Measurements from ENCODE around the gene GALNT1.
A peak's percentile ranks its signal among the peaks of the same experiment; 100 is the strongest.

GALNT1 gene

GRCh38 chr18:35582899-35583558, 1.5 kb downstream of the GALNT1 start:
- DNase-seq (ENCODE audit: low read depth in 2 of 2): no peak

GRCh38 chr18:35584735-35585134, 3.2 kb downstream of the GALNT1 start:
- DNase-seq (ENCODE audit: low read depth in 2 of 2): no peak

- DNase-seq (ENCODE audit: low read depth in 2 of 2): no peak
Measured at GRCh38 chr18:35585608-35586007, 4.1 kb downstream of the GALNT1 start.

- no peak for DNase-seq (ENCODE audit: low read depth in 2 of 2)
Measured at GRCh38 chr18:35588122-35588521, 6.6 kb downstream of the GALNT1 start.

- DNase-seq (ENCODE audit: low read depth in 2 of 2): no peak
Measured at GRCh38 chr18:35588995-35589394, 7.5 kb downstream of the GALNT1 start.

- no peak for DNase-seq (ENCODE audit: low read depth in 2 of 2)
Measured at GRCh38 chr18:35589546-35589945, 8.0 kb downstream of the GALNT1 start.

- no peak for DNase-seq (ENCODE audit: low read depth in 2 of 2)
Measured at GRCh38 chr18:35590935-35591334, 9.4 kb downstream of the GALNT1 start.

- no peak for DNase-seq (ENCODE audit: low read depth in 2 of 2)
Measured at GRCh38 chr18:35592298-35592697, 10.8 kb downstream of the GALNT1 start.

- no peak for DNase-seq (ENCODE audit: low read depth in 2 of 2)
Measured at GRCh38 chr18:35593859-35594258, 12.3 kb downstream of the GALNT1 start.

- no peak for DNase-seq (ENCODE audit: low read depth in 2 of 2)
Measured at GRCh38 chr18:35597758-35598157, 16.2 kb downstream of the GALNT1 start.

GRCh38 chr18:35602193-35602820, 20.8 kb downstream of the GALNT1 start:
- no peak for DNase-seq (ENCODE audit: low read depth in 2 of 2)

GRCh38 chr18:35603008-35603407, 21.5 kb downstream of the GALNT1 start:
- DNase-seq (ENCODE audit: low read depth in 2 of 2): no peak

GRCh38 chr18:35603528-35603927, 22.0 kb downstream of the GALNT1 start:
- no peak for DNase-seq (ENCODE audit: low read depth in 2 of 2)

- no peak for DNase-seq (ENCODE audit: low read depth in 2 of 2)
Measured at GRCh38 chr18:35604369-35604768, 22.8 kb downstream of the GALNT1 start.

- DNase-seq (ENCODE audit: low read depth in 2 of 2): no peak
Measured at GRCh38 chr18:35605686-35606417, 24.3 kb downstream of the GALNT1 start.

- DNase-seq (ENCODE audit: low read depth in 2 of 2): no peak
Measured at GRCh38 chr18:35609236-35609635, 27.7 kb downstream of the GALNT1 start.

- DNase-seq (ENCODE audit: low read depth in 2 of 2): no peak
Measured at GRCh38 chr18:35610089-35610488, 28.5 kb downstream of the GALNT1 start.

GRCh38 chr18:35610724-35611123, 29.2 kb downstream of the GALNT1 start:
- DNase-seq (ENCODE audit: low read depth in 2 of 2): no peak

GRCh38 chr18:35611518-35611917, 30.0 kb downstream of the GALNT1 start:
- DNase-seq (ENCODE audit: low read depth in 2 of 2): no peak

GRCh38 chr18:35616074-35616473, 34.5 kb downstream of the GALNT1 start:
- DNase-seq (ENCODE audit: low read depth in 2 of 2): no peak

- DNase-seq (ENCODE audit: low read depth in 2 of 2): peak; percentile 29 to 38
Measured at GRCh38 chr18:35616664-35617423, 35.3 kb downstream of the GALNT1 start.

GRCh38 chr18:35617865-35618264, 36.3 kb downstream of the GALNT1 start:
- no peak for DNase-seq (ENCODE audit: low read depth in 2 of 2)

Data from fibroblast of skin of left biceps (primary cell).